ENCODE results near the gene PINLYP.

DNA sequence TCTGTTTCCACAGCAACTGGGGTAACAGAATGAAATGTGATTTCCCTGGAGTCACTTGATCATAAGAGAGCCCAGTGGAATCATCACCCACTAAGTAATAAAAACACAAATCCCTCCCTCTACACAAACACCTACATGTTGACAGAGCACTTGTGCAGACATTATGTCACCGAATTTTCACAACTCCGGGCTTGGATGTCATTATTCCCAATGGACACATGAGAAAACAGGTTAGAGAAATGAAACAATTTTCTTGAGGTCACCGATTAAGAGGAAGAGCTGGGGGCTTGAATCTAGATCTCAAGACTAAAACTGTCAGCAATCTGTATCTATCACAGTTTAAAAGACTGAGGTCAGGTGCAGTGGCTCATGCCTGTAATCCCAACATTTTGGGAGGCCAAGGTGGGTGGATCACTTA, 3.4 kb upstream of the PINLYP start:
- TF ChIP-seq, protein P1, sequence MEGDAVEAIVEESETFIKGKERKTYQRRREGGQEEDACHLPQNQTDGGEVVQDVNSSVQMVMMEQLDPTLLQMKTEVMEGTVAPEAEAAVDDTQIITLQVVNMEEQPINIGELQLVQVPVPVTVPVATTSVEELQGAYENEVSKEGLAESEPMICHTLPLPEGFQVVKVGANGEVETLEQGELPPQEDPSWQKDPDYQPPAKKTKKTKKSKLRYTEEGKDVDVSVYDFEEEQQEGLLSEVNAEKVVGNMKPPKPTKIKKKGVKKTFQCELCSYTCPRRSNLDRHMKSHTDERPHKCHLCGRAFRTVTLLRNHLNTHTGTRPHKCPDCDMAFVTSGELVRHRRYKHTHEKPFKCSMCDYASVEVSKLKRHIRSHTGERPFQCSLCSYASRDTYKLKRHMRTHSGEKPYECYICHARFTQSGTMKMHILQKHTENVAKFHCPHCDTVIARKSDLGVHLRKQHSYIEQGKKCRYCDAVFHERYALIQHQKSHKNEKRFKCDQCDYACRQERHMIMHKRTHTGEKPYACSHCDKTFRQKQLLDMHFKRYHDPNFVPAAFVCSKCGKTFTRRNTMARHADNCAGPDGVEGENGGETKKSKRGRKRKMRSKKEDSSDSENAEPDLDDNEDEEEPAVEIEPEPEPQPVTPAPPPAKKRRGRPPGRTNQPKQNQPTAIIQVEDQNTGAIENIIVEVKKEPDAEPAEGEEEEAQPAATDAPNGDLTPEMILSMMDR (IDR thresholded peaks at IDR 0.05 in 2 of 3, conservative IDR thresholded peaks at IDR 0.05 in 1 of 3; ENCODE audit: borderline replicate concordance in 1 of 3, insufficient read depth in 1 of 3, low read depth in 2 of 3, low read length in 2 of 3), result no peak
- TF ChIP-seq, protein P2, sequence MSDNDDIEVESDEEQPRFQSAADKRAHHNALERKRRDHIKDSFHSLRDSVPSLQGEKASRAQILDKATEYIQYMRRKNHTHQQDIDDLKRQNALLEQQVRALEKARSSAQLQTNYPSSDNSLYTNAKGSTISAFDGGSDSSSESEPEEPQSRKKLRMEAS (IDR thresholded peaks at IDR 0.05), result no peak
- no peak for TF ChIP-seq EZH2 (IDR thresholded peaks at IDR 0.05)
- TF ChIP-seq, protein P3, sequence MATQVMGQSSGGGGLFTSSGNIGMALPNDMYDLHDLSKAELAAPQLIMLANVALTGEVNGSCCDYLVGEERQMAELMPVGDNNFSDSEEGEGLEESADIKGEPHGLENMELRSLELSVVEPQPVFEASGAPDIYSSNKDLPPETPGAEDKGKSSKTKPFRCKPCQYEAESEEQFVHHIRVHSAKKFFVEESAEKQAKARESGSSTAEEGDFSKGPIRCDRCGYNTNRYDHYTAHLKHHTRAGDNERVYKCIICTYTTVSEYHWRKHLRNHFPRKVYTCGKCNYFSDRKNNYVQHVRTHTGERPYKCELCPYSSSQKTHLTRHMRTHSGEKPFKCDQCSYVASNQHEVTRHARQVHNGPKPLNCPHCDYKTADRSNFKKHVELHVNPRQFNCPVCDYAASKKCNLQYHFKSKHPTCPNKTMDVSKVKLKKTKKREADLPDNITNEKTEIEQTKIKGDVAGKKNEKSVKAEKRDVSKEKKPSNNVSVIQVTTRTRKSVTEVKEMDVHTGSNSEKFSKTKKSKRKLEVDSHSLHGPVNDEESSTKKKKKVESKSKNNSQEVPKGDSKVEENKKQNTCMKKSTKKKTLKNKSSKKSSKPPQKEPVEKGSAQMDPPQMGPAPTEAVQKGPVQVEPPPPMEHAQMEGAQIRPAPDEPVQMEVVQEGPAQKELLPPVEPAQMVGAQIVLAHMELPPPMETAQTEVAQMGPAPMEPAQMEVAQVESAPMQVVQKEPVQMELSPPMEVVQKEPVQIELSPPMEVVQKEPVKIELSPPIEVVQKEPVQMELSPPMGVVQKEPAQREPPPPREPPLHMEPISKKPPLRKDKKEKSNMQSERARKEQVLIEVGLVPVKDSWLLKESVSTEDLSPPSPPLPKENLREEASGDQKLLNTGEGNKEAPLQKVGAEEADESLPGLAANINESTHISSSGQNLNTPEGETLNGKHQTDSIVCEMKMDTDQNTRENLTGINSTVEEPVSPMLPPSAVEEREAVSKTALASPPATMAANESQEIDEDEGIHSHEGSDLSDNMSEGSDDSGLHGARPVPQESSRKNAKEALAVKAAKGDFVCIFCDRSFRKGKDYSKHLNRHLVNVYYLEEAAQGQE (IDR thresholded peaks at IDR 0.05; ENCODE audit: low read depth), result no peak
- no peak for TF ChIP-seq ZNF274 (IDR thresholded peaks at IDR 0.05; ENCODE audit: low read depth, low read length)
- no peak for TF ChIP-seq TCF7L2 (IDR thresholded peaks at IDR 0.05; ENCODE audit: borderline replicate concordance, extremely low read depth, insufficient read depth, insufficient read length)

Measured in HCT116 (cell line).